ENCODE results near the gene ETFDH. TPM values are rescaled to one million over a fixed set of nuclear protein-coding genes. Genes with fewer than 3 reads are reported as not detected.
A peak's percentile ranks its signal among the peaks of the same experiment; 100 is the strongest.
"Not testable (repeated sequence)": the region's sequence is repeated elsewhere in the genome, so short reads cannot be mapped to it uniquely, and the experiment has no call there.

ETFDH gene
- total and polyA plus RNA-seq, 2 experiments from 2014 or later, result 15.6 to 21.7 TPM

- no peak for DNase-seq (ENCODE audit: low read depth in 1 of 2, low spot score in 1 of 2)
- Histone ChIP-seq H3K4me1 (ENCODE audit: low read depth) (no peaks in the 10 kb centered on the region), H3K9me3 (ENCODE audit: low read depth) (no peaks in the 10 kb centered on the region), H3K27me3 (no peaks in the 10 kb centered on the region), H3K36me3 (no peaks in the 10 kb centered on the region), H3K27ac (no peak overlapping the region), H3K4me3 (no peak overlapping the region)
- no peak for TF ChIP-seq CTCF (IDR thresholded peaks at IDR 0.05; ENCODE audit: low read depth, low read length)
These were observed 67.5 kb downstream of the ETFDH start for GRCh38 chr4:158739600-158739999.

GRCh38 chr4:158741326-158742021 is 69.4 kb downstream of the ETFDH start:
- H3K4me3 ChIP-seq, result no peak overlapping the region
- H3K27me3 ChIP-seq, result no peaks in the 10 kb centered on the region
- no peaks in the 10 kb centered on the region for H3K9me3 ChIP-seq (ENCODE audit: low read depth)
- DNase-seq (ENCODE audit: low read depth in 1 of 2, low spot score in 1 of 2), result no peak
- no peaks in the 10 kb centered on the region for H3K36me3 ChIP-seq
- H3K4me1 ChIP-seq (ENCODE audit: low read depth), result no peaks in the 10 kb centered on the region
- TF ChIP-seq CTCF (IDR thresholded peaks at IDR 0.05; ENCODE audit: low read depth, low read length), result no peak
- H3K27ac ChIP-seq, result no peak overlapping the region

GRCh38 chr4:158746537-158746936 is 74.4 kb downstream of the ETFDH start:
- not testable (repeated sequence) for H3K4me3 ChIP-seq; H3K4me1 ChIP-seq (ENCODE audit: low read depth); H3K27ac ChIP-seq; H3K9me3 ChIP-seq (ENCODE audit: low read depth); DNase-seq (ENCODE audit: low read depth in 1 of 2, low spot score in 1 of 2); H3K27me3 ChIP-seq; H3K36me3 ChIP-seq

- no peaks in the 10 kb centered on the region for H3K27me3 ChIP-seq
- H3K4me1 ChIP-seq (ENCODE audit: low read depth), result no peaks in the 10 kb centered on the region
- TF ChIP-seq CTCF (IDR thresholded peaks at IDR 0.05; ENCODE audit: low read depth, low read length), result no peak
- no peaks in the 10 kb centered on the region for H3K36me3 ChIP-seq
- no peak overlapping the region for H3K27ac ChIP-seq
- no peak overlapping the region for H3K4me3 ChIP-seq
- DNase-seq (ENCODE audit: low read depth in 1 of 2, low spot score in 1 of 2), result peak in 1 of 2 donors; percentile 30
- no peaks in the 10 kb centered on the region for H3K9me3 ChIP-seq (ENCODE audit: low read depth)
These were observed 78.3 kb downstream of the ETFDH start for GRCh38 chr4:158750379-158750778.

- no peak for DNase-seq (ENCODE audit: low read depth in 1 of 2, low spot score in 1 of 2)
- Histone ChIP-seq H3K9me3 (ENCODE audit: low read depth) (no peaks in the 10 kb centered on the region), H3K4me3 (no peak overlapping the region), H3K36me3 (no peaks in the 10 kb centered on the region), H3K27ac (no peak overlapping the region), H3K4me1 (ENCODE audit: low read depth) (no peaks in the 10 kb centered on the region), H3K27me3 (no peaks in the 10 kb centered on the region)
- no peak for TF ChIP-seq CTCF (IDR thresholded peaks at IDR 0.05; ENCODE audit: low read depth, low read length)
These were observed 82.5 kb downstream of the ETFDH start for GRCh38 chr4:158754385-158755180.

GRCh38 chr4:158755819-158756218 is 83.7 kb downstream of the ETFDH start:
- H3K9me3 ChIP-seq (ENCODE audit: low read depth); H3K27ac ChIP-seq; H3K4me3 ChIP-seq; H3K36me3 ChIP-seq; DNase-seq (ENCODE audit: low read depth in 1 of 2, low spot score in 1 of 2); H3K4me1 ChIP-seq (ENCODE audit: low read depth); H3K27me3 ChIP-seq: not testable (repeated sequence)
